ENCODE data around the gene ILKAP.

The ILKAP gene

DNA sequence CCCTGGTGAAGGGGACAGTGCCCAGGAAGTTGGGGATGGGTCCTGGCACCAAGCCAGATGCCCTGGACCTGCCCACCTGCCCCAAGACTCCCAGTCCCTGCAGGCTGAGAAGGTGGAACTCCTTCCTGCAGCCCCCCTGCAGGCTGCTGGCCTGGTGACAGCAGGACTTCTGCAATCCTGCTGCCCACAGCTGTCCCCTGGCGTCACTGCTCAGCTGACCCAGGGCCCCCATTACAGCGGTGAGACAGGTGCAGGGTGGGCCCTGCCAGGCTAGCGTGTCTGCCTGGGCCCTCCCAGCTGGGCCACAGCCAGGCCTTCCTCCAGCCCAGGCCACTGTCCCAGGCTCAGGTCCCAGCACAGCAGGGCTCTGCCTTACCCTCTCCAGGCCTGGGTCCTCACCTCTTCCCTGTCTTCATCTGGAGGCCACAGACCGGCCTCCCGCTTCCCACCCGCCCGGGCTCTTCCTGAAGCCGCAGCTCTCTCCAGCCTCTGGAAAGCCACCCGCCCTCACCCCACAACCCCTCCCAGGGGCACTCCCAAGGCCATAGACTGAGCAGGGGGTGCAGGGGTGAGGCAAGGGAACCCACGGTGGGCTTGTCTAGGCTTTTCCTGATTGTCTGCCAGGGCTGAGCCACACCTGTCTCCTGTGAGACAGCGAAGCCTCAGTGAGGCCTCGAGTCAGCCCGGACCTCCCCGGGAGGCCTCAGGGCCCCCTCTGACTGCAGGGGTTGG is 53.5 kb downstream of the ILKAP start:
- no peak for DNase-seq

DNA sequence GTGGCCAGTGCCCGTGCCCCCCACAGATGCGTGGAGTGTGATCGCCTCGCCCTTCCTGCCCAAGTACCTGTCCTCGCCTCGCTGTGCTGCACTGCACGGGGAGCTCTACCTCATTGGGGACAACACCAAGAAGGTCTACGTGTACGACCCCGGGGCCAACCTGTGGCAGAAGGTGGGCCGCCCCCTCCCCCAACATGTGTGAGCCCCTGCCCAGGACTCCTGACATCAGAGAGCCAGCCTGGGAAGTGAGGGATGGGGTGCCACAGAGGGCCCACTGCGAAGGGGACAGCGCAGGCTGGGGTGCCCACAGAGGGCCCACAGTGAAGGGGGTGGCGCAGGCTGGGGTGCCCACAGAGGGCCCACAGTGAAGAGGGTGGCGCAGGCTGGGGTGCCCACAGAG is 54.5 kb downstream of the ILKAP start:
- DNase-seq, result no peak

- DNase-seq, result no peak
Observed at GRCh38 chr2:238146884-238147544, 56.5 kb downstream of the ILKAP start.

DNA sequence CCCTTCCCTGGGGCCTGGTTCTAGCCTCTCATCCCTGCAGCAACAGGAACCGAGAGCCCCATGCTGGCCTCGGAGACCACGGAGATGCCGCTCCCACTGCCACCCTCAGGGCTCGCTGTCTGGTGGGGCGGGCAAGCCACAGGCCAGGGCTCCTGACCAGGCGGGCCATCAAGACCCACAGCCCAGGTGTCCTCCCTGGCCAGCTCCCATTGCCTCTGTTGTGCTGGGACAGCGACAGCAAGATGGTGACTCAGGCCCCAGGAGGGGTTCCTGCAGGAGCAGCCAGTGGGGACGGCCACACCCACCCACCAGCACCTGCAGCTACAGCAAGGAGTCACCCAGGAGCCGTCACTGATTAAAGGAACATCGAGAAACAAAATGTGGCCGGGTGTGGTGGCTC is 57.6 kb downstream of the ILKAP start:
- no peak for DNase-seq

GRCh38 chr2:238145046-238145445 is 58.4 kb downstream of the ILKAP start:
- no peak for DNase-seq

DNA sequence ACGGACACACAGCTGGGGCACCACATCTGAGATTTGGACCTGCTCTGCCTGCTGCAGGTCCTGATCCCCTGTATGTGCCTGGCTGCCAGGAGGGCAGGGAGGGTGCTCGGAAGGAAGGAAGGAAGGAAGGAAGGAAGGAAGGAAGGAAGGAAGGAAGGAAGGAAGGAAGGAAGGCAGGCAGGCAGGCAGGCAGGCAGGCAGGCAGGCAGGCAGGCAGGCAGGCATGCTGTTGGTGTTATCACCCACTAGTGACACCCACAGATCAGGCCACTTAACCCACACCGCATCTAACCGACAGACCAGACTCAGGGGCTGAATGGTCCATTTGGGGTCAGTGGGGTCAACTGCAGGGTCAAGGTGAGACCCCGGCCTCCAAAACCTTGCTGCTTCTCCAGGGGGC is 59.2 kb downstream of the ILKAP start:
- DNase-seq, result no peak

GRCh38 chr2:238143239-238143951 is 60.1 kb downstream of the ILKAP start:
- DNase-seq, result no peak

- no peak for DNase-seq
Observed at GRCh38 chr2:238142382-238143205, 60.9 kb downstream of the ILKAP start.

GRCh38 chr2:238141541-238142318 is 61.8 kb downstream of the ILKAP start:
- DNase-seq, result no peak

GRCh38 chr2:238140721-238141540 is 62.6 kb downstream of the ILKAP start:
- no peak for DNase-seq

DNA sequence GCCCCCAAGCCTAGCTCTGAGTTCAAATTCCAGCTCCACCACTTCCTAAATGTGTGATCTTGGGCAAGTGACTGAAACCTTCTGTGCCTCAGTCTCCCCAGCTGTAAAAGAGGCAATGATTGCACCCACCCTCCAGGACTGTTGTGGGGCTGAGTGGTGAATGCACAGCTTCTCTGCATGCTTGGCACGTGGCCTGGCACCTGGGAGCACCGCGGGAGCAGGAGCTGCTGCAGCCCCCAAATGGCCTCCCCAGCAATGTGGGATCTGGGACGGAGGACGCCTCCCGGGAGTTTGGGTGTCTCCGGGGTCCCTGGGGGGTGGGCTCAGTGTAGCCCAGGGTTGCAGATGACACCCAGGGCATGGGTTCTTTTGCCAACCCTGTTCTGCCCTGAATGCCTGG is 63.5 kb downstream of the ILKAP start:
- DNase-seq, result no peak

DNA sequence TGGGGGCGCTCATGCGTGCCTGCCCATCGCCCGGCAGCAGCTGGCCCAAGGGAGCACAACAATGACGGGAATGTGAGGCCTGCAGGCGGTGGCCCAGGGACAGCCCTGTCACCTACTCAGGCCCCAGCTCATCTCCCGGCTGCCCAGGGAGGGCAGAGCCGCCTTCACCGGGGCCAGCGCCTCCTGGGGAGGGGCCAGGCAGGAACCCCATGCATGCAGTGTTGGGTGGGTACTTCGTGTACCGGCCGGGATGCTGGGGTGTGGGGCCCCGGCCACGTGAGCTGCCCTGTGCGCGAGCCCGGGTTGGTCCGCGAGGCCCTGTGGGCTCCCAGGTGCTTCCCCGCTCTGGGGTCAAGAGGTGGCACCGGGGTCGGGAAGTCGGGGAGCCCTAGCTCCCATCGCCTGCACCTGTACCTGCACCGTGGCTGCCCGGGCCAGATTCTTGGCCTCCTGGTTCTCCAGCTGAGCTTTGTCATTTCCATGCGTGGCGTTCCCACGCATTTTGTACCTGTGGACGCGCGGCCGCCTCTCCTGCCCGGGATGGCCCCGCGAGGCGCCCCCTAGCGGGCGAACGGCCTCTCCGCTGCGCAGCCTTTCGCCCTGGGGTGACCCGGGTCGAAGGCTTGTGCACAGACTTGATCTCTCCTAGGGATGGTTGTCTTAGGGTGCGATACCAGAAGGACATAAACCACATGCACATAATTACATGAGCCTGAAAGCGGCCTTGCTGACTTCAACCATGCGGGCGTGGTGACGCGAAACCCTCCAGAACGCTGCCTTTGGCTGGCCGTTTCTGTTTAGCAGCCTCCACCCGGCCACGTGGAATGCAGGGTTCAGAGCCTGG is 64.1 kb downstream of the ILKAP start:
- peak; percentile 15 for DNase-seq

DNA sequence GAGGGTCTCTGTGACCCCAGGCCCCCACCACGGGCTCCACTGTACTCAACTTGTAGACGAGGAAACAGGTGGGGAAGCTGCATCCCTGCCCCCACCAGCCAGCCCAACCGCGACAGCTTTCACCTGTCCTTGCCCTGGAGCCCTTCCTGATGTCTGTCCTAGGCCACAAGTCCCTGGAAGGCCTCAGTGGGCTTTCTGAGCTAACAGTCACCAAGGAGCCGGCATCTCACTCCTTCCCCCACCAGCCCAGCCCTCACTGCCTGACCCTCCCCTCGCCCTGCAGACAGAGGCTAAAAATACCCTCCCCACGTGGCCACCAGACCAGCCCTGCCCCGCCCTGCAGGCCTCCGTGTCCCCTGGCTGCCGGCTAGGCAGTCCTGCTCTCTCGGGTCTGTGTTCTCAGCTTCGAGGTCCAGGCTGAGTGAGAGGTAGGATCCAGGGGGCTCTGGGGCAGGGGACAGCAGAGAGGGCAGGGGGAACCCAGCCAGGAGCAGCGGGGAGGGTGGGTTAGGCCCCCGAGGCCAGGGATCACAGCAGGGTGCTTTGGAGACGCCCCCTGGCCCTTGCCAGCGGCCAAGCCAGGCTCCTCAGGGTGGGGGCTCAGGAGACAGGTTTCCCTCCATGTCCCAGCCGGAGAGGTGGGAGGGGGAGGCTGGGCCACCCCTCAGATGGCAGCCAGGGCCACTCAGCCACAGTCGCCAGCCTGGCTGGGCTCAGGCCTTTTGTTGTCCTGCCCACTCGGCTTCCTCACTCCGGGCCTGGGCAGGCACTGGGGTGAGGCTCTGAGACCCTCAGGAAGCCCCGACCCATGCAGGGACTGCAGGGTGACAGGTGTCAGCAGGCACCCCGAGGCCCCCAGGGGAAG is 64.9 kb downstream of the ILKAP start, which contains the start of gene KLHL30:
Gene KLHL30 (plus strand): TSS at position 338 of the 865 bp plus-strand sequence. CDS start 2,087 bp downstream, outside the sequence.
- no peak for DNase-seq

GRCh38 chr2:238137885-238138284 is 65.6 kb downstream of the ILKAP start:
- no peak for DNase-seq

- DNase-seq, result no peak
Observed at GRCh38 chr2:238136820-238137537, 66.5 kb downstream of the ILKAP start.

DNA sequence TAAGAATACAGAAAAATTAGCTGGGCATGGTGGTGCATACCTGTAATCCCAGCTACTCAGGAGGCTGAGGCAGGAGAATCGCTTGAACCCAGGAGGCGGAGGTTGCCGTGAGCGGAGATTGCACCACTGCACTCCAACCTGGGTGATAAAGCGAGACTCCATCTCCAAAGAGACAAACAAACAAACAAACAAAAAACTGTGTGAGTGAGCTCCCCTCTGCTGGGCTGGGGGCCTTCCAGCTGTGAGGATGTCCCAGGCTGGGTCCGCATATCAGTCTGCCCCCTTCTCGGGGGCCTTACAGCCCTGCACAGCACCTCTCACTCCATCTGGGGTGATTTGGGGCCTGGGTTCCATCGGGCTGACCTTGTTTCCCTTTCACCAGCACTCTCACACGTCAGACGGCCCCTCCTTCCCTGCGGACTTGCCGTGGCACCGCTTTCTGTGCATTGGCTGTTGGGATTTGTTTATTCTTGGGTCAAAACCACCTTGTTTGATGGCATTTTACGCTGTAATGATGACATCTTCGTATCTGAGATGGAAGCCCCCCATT is 67.8 kb downstream of the ILKAP start:
- DNase-seq, result no peak

- no peak for DNase-seq
Observed at GRCh38 chr2:238134393-238134785, 69.1 kb downstream of the ILKAP start.
